DOHH2 (cell line): Measurements from ENCODE around the gene CEMIP2.

Experiments used
- H3F3A ChIP-seq: fragments of 200-600 bp; sonication (generic), shearing (Covaris generic); 2 replicates; pipeline ENCODE4 v1.6.0; 2016; ENCODE audit warnings: antibody characterized with exemption, mild to moderate bottlenecking; ENCODE audit not compliant: control insufficient read depth, insufficient read depth
- H3K27ac ChIP-seq: fragments of 200-600 bp; sonication (generic); 2 replicates; pipeline ENCODE4 v1.5.1; 2014; ENCODE audit warnings: low read depth, mild to moderate bottlenecking, low read length, moderate library complexity
- H3K27me3 ChIP-seq: fragments of 200-600 bp; sonication (generic); 2 replicates; pipeline ENCODE4 v1.6.1; 2014; ENCODE audit warnings: mild to moderate bottlenecking, low read length, mixed read lengths; ENCODE audit not compliant: control insufficient read depth
- H3K36me3 ChIP-seq: fragments of 200-600 bp; sonication (generic); 2 replicates; pipeline ENCODE4 v1.6.1; 2014; ENCODE audit warnings: mild to moderate bottlenecking, low read length, moderate library complexity, mixed read lengths; ENCODE audit not compliant: control insufficient read depth
- H3K4me1 ChIP-seq: fragments of 200-600 bp; sonication (generic); 2 replicates; pipeline ENCODE4 v1.6.1; 2014; ENCODE audit warnings: mild to moderate bottlenecking, low read length, mixed read lengths; ENCODE audit not compliant: control insufficient read depth
- H3K4me2 ChIP-seq: fragments of 200-600 bp; sonication (generic); 2 replicates; pipeline ENCODE4 v1.6.0; 2014; ENCODE audit warnings: mild to moderate bottlenecking, low read length, moderate library complexity
- H3K4me3 ChIP-seq: fragments of 200-600 bp; sonication (generic); 2 replicates; pipeline ENCODE4 v1.5.1; 2014; ENCODE audit warnings: mild to moderate bottlenecking, low read length, mixed read lengths
- H3K79me2 ChIP-seq: fragments of 200-600 bp; sonication (generic); 2 replicates; pipeline ENCODE4 v1.6.1; 2014; ENCODE audit warnings: mild to moderate bottlenecking, low read length, mixed read lengths; ENCODE audit not compliant: control insufficient read depth
- H3K9me2 ChIP-seq: fragments of 200-600 bp; sonication (generic); replicated peaks from 2 replicates; pipeline ENCODE4 v1.6.1; 2014; ENCODE audit warnings: mild to moderate bottlenecking, low read length, mixed read lengths; ENCODE audit not compliant: control insufficient read depth
- H3K9me3 ChIP-seq: fragments of 200-600 bp; sonication (generic); 2 replicates; pipeline ENCODE4 v1.6.1; 2014; ENCODE audit warnings: antibody characterized with exemption, low read length, mixed read lengths; ENCODE audit not compliant: control insufficient read depth, insufficient read depth
- H4K20me1 ChIP-seq: fragments of 200-600 bp; sonication (generic); 2 replicates; pipeline ENCODE4 v1.6.0; 2014; ENCODE audit warnings: low read depth, mild to moderate bottlenecking, antibody characterized with exemption, low read length, moderate library complexity; ENCODE audit not compliant: control insufficient read depth, insufficient read depth
- CTCF ChIP-seq: fragments of 200-600 bp; sonication (generic); IDR thresholded peaks from one replicate; pipeline ENCODE4 v1.5.1; 2014; ENCODE audit warnings: antibody characterized with exemption, mild to moderate bottlenecking, low read depth, low read length; ENCODE audit not compliant: poor library complexity, severe bottlenecking
- EZH2phosphoT487 ChIP-seq: fragments of 200-600 bp; sonication (generic); IDR thresholded peaks from 2 replicates; pipeline ENCODE4 v1.6.1; 2017; ENCODE audit warnings: borderline replicate concordance, mild to moderate bottlenecking, antibody characterized with exemption, low read length, moderate library complexity, mixed read lengths

CEMIP2 gene

GRCh38 chr9:71755869-71756268 lies 12.4 kb downstream of the CEMIP2 start:
- Histone ChIP-seq H3K79me2 (no peaks in the 10 kb centered on the region), H3K27me3 (peaks cover 20% of the 10 kb centered on the region), H3K4me2 (no peak overlapping the region), H3K36me3 (no peaks in the 10 kb centered on the region), H3K27ac (no peak overlapping the region), H4K20me1 (no peaks in the 10 kb centered on the region), H3K9me3 (no peaks in the 10 kb centered on the region), H3K9me2 (no peaks in the 10 kb centered on the region), H3K4me3 (no peak overlapping the region), H3F3A (no peaks in the 10 kb centered on the region), H3K4me1 (no peaks in the 10 kb centered on the region)
- no peak for TF ChIP-seq EZH2phosphoT487
- no peak for TF ChIP-seq CTCF

GRCh38 chr9:71755230-71755629 lies 13.1 kb downstream of the CEMIP2 start:
- Histone ChIP-seq H3K27me3 (peaks cover 18% of the 10 kb centered on the region), H3K79me2 (no peaks in the 10 kb centered on the region), H3K9me3 (no peaks in the 10 kb centered on the region), H4K20me1 (no peaks in the 10 kb centered on the region), H3K36me3 (no peaks in the 10 kb centered on the region), H3K9me2 (no peaks in the 10 kb centered on the region), H3K27ac (no peak overlapping the region), H3K4me2 (no peak overlapping the region), H3K4me3 (no peak overlapping the region), H3F3A (no peaks in the 10 kb centered on the region), H3K4me1 (no peaks in the 10 kb centered on the region)
- TF ChIP-seq EZH2phosphoT487 (no peak), CTCF (no peak)

- Histone ChIP-seq H3K9me3 (no peaks in the 10 kb centered on the region), H3F3A (no peaks in the 10 kb centered on the region), H4K20me1 (no peaks in the 10 kb centered on the region), H3K79me2 (no peaks in the 10 kb centered on the region), H3K9me2 (no peaks in the 10 kb centered on the region), H3K4me3 (no peak overlapping the region), H3K27me3 (peaks cover 15% of the 10 kb centered on the region), H3K4me2 (no peak overlapping the region), H3K27ac (no peak overlapping the region), H3K36me3 (no peaks in the 10 kb centered on the region), H3K4me1 (no peaks in the 10 kb centered on the region)
- TF ChIP-seq CTCF: no peak
- no peak for TF ChIP-seq EZH2phosphoT487
Observed at GRCh38 chr9:71754151-71754550, 14.2 kb downstream of the CEMIP2 start.

- no peaks in the 10 kb centered on the region for H3K79me2 ChIP-seq
- peaks cover 9% of the 10 kb centered on the region for H3K27me3 ChIP-seq
- no peaks in the 10 kb centered on the region for H3K9me2 ChIP-seq
- no peak overlapping the region for H3K27ac ChIP-seq
- no peaks in the 10 kb centered on the region for H3K4me1 ChIP-seq
- no peaks in the 10 kb centered on the region for H3F3A ChIP-seq
- H3K9me3 ChIP-seq: no peaks in the 10 kb centered on the region
- H3K4me2 ChIP-seq: no peak overlapping the region
- no peaks in the 10 kb centered on the region for H3K36me3 ChIP-seq
- no peak overlapping the region for H3K4me3 ChIP-seq
- TF ChIP-seq EZH2phosphoT487: no peak
- no peak for TF ChIP-seq CTCF
- H4K20me1 ChIP-seq: no peaks in the 10 kb centered on the region
Observed at GRCh38 chr9:71752928-71753327, 15.4 kb downstream of the CEMIP2 start.
